Stimulated activated memory B cell treated with anti-CD40 and anti-IgM and Interleukin-4, amounts not matched to agents 10 μg/mL and 1 μg/mL and 100 μg/mL, for 72 hours (primary cell): ENCODE data around the gene MUC5AC.

Source experiments
- ATAC-seq: fragments of 150-1000 bp; cut with Tn5 transposase; 2 replicates; pipeline ENCODE4 v1.10.0; 2021
- H3K27ac Mint-ChIP-seq: one replicate; pipeline ENCODE4 v1.8.0; 2022; ENCODE audit warnings: mild to moderate bottlenecking, mixed read lengths
- H3K27me3 Mint-ChIP-seq: one replicate; pipeline ENCODE4 v1.8.0; 2022; ENCODE audit warnings: mixed read lengths
- H3K36me3 Mint-ChIP-seq: one replicate; pipeline ENCODE4 v1.8.0; 2022; ENCODE audit warnings: mixed read lengths
- H3K4me1 Mint-ChIP-seq: one replicate; pipeline ENCODE4 v1.8.0; 2022; ENCODE audit warnings: mixed read lengths
- H3K4me3 Mint-ChIP-seq: one replicate; pipeline ENCODE4 v1.8.0; 2022; ENCODE audit warnings: mild to moderate bottlenecking, moderate library complexity, mixed read lengths
- H3K9me3 Mint-ChIP-seq: one replicate; pipeline ENCODE4 v1.8.0; 2022; ENCODE audit warnings: mixed read lengths

Gene MUC5AC

GRCh38 chr11:1117992-1118391, 39.8 kb upstream of the MUC5AC start:
- Mint-ChIP-seq H3K36me3 (no peaks in the 10 kb centered on the region), H3K27me3 (peaks cover 40% of the 10 kb centered on the region), H3K4me1 (peaks cover 7% of the 10 kb centered on the region), H3K9me3 (no peaks in the 10 kb centered on the region), H3K27ac (no peak overlapping the region), H3K4me3 (no peak overlapping the region)
- ATAC-seq: no peak

DNA sequence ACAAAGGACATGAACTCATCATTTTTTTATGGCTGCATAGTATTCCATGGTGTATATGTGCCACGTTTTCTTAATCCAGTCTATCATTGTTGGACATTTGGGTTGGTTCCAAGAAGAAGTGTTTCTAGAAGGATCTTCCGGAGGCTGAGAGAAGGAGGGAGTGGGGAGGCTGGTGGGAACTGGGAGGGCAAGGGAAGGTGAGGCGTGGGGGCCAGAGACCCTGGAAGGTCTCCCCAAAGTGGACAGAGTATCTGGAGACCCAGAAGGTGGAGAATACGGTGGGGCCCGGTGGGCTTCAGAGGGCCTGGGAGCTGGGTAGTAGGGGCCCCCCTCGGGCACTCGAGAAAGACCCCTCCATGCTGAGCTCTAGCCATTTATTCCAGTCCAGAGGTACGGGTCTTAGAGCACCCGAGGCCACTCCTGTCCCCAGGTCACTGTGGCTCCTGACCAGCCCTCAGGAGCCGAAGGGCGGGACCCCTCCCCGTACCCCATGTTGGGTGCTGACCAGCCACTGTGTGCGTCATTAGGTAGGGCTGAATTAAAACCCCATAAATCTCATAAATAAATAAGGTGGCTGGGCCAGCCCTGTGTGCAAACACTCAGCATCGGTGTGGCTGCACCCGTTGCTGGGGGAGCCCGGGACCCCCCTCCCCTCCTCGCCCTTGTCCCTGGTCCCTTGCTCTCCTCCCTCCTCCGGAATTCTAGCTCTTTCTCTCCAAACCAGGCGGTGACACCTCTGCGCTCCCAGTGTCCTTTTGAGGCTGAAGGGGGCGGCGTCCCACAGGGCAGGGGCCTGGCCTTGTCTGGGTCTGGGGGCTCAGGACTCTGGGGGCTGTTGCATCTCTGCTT, 38.8 kb upstream of the MUC5AC start:
- Mint-ChIP-seq H3K27ac (no peak overlapping the region), H3K4me1 (peaks cover 7% of the 10 kb centered on the region), H3K9me3 (no peaks in the 10 kb centered on the region), H3K36me3 (peaks cover under 1% of the 10 kb centered on the region), H3K27me3 (peaks cover 48% of the 10 kb centered on the region), H3K4me3 (no peak overlapping the region)
- ATAC-seq: no peak

DNA sequence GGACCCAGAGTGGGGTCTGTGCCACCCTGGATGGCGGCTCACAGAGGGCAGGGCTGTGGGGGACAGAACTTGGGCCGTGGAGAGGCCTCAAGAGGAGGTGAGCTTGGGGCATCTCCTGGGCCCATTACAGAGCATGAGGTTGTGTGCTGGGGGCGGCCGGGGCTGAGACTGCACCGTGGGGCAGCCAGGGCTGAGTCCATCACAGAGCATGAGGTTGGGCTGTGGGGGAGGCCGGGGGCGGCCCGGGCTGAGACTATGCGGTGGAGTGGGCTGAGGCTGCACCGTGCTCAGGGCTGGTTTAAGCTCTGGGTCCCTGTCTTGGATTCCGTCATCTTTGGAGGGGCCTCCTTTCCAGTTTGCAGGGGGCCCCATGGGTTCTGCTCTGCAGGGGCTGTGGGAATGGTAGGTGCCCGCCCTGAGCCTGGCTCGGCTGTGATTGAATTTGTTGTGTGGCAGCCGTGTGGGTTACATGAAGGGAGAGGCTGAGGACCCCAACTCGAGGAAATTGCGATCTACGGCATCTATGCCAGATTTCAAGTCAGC, 38.1 kb upstream of the MUC5AC start:
- Mint-ChIP-seq H3K4me1 (peaks cover 3% of the 10 kb centered on the region), H3K9me3 (peaks cover 6% of the 10 kb centered on the region), H3K36me3 (peaks cover 7% of the 10 kb centered on the region), H3K27me3 (peaks cover 55% of the 10 kb centered on the region), H3K27ac (no peak overlapping the region), H3K4me3 (no peak overlapping the region)
- ATAC-seq: no peak

GRCh38 chr11:1120532-1121330, 37.0 kb upstream of the MUC5AC start:
- Mint-ChIP-seq H3K4me1 (no peaks in the 10 kb centered on the region), H3K9me3 (peaks cover 16% of the 10 kb centered on the region), H3K4me3 (no peak overlapping the region), H3K27me3 (peaks cover 64% of the 10 kb centered on the region), H3K27ac (no peak overlapping the region), H3K36me3 (peaks cover 14% of the 10 kb centered on the region)
- no peak for ATAC-seq

GRCh38 chr11:1121331-1121812, 36.4 kb upstream of the MUC5AC start:
- Mint-ChIP-seq H3K36me3 (peaks cover 14% of the 10 kb centered on the region), H3K4me1 (no peaks in the 10 kb centered on the region), H3K4me3 (no peak overlapping the region), H3K27me3 (peaks cover 62% of the 10 kb centered on the region), H3K27ac (no peak overlapping the region), H3K9me3 (peaks cover 16% of the 10 kb centered on the region)
- no peak for ATAC-seq

- H3K9me3 Mint-ChIP-seq: peaks cover 16% of the 10 kb centered on the region
- no peaks in the 10 kb centered on the region for H3K4me1 Mint-ChIP-seq
- no peak overlapping the region for H3K27ac Mint-ChIP-seq
- H3K36me3 Mint-ChIP-seq: peaks cover 14% of the 10 kb centered on the region
- ATAC-seq: no peak
- peaks cover 55% of the 10 kb centered on the region for H3K27me3 Mint-ChIP-seq
- no peak overlapping the region for H3K4me3 Mint-ChIP-seq
These were observed 35.7 kb upstream of the MUC5AC start for GRCh38 chr11:1121813-1122663.

- H3K27me3 Mint-ChIP-seq: peaks cover 55% of the 10 kb centered on the region
- H3K27ac Mint-ChIP-seq: no peak overlapping the region
- H3K36me3 Mint-ChIP-seq: peaks cover 14% of the 10 kb centered on the region
- H3K4me1 Mint-ChIP-seq: no peaks in the 10 kb centered on the region
- ATAC-seq: no peak
- H3K4me3 Mint-ChIP-seq: no peak overlapping the region
- peaks cover 16% of the 10 kb centered on the region for H3K9me3 Mint-ChIP-seq
These were observed 35.1 kb upstream of the MUC5AC start for GRCh38 chr11:1122664-1123002.

GRCh38 chr11:1123970-1124369, 33.8 kb upstream of the MUC5AC start:
- ATAC-seq: no peak
- Mint-ChIP-seq H3K36me3 (peaks cover 14% of the 10 kb centered on the region), H3K9me3 (peaks cover 16% of the 10 kb centered on the region), H3K4me1 (no peaks in the 10 kb centered on the region), H3K27ac (no peak overlapping the region), H3K27me3 (peaks cover 50% of the 10 kb centered on the region), H3K4me3 (no peak overlapping the region)

GRCh38 chr11:1125803-1126202, 31.9 kb upstream of the MUC5AC start:
- Mint-ChIP-seq H3K4me1 (no peaks in the 10 kb centered on the region), H3K9me3 (peaks cover 16% of the 10 kb centered on the region), H3K4me3 (no peak overlapping the region), H3K27ac (no peak overlapping the region), H3K27me3 (peaks cover 50% of the 10 kb centered on the region), H3K36me3 (peaks cover 14% of the 10 kb centered on the region)
- ATAC-seq: no peak

DNA sequence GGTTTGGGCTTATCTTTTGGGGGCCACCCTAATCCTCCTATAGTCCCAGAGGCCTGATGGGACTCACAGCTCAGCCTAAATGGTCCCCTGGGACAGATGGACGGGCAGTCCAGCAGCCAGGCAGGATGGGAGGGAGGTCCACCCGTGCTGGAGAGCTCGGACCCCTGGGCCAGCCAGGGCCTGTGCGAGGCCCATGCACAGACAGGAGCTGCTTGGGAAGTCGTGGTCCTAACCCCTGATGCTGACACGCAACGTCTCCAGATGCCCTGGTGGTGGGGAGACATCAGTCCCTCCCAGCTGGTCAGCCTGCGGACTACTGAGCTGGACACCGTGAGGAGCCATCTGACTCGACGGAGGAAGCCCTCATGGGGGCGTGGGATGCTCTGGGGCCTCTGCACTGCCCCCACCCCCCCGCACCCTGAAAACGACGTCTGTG, 31.2 kb upstream of the MUC5AC start:
- Mint-ChIP-seq H3K9me3 (peaks cover 16% of the 10 kb centered on the region), H3K4me3 (no peak overlapping the region), H3K27me3 (peaks cover 54% of the 10 kb centered on the region), H3K36me3 (peaks cover 14% of the 10 kb centered on the region), H3K27ac (no peak overlapping the region), H3K4me1 (no peaks in the 10 kb centered on the region)
- ATAC-seq: no peak

DNA sequence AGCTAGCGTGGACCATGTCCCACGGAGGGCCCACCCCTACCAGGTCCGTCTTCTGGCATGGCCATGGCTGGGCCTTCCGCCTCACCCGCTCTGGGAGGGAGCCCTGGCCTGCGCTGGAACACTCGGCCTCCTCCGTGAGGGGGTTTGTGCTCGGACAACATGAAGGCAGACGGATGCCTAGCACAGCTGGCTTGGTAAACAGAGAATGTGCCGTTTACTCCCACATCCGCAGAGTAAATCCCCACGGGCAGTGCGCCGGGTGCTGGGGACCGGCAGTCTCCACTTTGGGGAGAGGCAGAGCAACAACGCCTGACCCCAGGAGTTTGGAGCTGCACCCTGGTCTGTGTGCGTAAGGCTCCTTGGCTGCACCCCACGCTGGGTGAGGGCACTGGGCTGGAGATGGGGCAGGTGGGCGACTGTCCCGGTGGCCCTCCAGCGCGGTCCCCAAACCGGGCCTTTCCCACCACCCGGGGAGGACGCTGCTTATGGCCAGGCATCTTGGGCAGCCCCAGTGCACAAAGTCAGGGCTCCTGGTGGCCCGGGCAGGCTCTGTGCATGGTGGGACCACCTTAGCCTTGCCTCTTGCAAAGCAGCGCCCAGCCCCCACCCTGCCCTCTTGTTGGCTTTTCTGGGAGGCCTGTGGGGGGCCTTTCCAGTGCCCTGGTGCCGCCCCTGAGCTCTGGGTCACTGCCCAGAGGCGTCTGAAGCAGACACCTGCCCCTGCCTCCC, 30.7 kb upstream of the MUC5AC start:
- Mint-ChIP-seq H3K27ac (no peak overlapping the region), H3K27me3 (peaks cover 54% of the 10 kb centered on the region), H3K4me1 (no peaks in the 10 kb centered on the region), H3K9me3 (peaks cover 16% of the 10 kb centered on the region), H3K36me3 (peaks cover 14% of the 10 kb centered on the region), H3K4me3 (no peak overlapping the region)
- no peak for ATAC-seq

- Mint-ChIP-seq H3K9me3 (peaks cover 17% of the 10 kb centered on the region), H3K36me3 (peaks cover 14% of the 10 kb centered on the region), H3K4me3 (no peak overlapping the region), H3K27ac (no peak overlapping the region), H3K4me1 (no peaks in the 10 kb centered on the region), H3K27me3 (peaks cover 53% of the 10 kb centered on the region)
- no peak for ATAC-seq
These were observed 30.0 kb upstream of the MUC5AC start for GRCh38 chr11:1127664-1128162.

DNA sequence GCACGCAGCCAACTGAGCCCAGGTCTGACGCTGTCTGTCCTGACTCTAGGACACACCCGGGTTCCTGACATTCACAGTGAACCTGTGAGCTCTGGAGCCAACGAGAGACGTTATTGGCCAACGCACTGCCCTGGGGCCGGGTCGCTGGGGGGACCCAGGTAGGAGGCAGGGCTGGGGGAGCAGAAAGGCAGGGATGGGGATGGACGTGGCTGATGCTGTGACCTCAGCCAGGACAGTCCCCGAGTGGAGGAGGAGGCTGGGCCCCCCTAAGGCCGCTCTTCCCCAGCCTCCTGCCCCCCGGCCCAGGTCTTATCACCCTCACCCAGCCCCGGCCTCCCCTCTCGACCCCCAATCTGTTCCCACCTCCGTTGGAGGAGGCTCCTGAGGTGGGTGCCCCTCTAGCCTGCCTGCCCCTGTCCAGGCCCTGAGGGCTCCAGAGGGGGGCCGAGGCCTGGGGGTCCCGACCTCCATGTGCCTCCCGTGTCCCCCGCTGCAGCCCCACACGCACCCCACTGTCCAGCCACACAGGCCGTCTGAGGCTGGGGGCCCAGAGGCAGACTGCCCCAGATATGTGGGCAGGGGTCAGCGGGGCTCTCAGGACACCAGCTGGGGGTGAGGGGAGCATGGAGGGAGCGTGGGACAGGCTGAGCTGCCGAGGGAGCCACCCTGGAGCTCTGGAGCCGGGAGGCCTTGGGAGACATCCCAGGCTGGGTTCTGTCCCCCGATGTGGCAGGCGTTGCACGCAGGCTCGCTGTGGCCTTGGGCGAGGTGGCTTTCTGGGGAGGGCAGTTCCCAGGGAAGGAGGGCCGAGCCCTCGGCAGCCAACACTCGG, 29.2 kb upstream of the MUC5AC start:
- peaks cover 14% of the 10 kb centered on the region for H3K36me3 Mint-ChIP-seq
- peak; percentile 37 for ATAC-seq
- no peak overlapping the region for H3K4me3 Mint-ChIP-seq
- H3K4me1 Mint-ChIP-seq: no peaks in the 10 kb centered on the region
- H3K9me3 Mint-ChIP-seq: peaks cover 22% of the 10 kb centered on the region
- H3K27me3 Mint-ChIP-seq: peaks cover 53% of the 10 kb centered on the region
- no peak overlapping the region for H3K27ac Mint-ChIP-seq
